HCT116 (cell line): ENCODE data around the gene CA5B. TPM values are rescaled to one million over a fixed set of nuclear protein-coding genes. Genes with fewer than 3 reads are reported as not detected.

Experiments
- total RNA-seq: library from RNA; stranded (reverse); gene quantifications from one replicate; pipeline ENCODE4 v1.2.1, GENCODE V29; 2021; ENCODE audit not compliant: unreplicated experiment

The CA5B gene
- total RNA-seq, 1 experiment from 2014 or later: 5.5 TPM

Other genes starting within 250 kb of the CA5B start
- 27.5 TPM for gene PIR, start 244.9 kb upstream of the CA5B start, total RNA-seq
- not detected for gene BMX, start 237.5 kb upstream of the CA5B start, total RNA-seq
- gene ACE2, start 137.3 kb upstream of the CA5B start, total RNA-seq: not detected
- 0.25 TPM for gene CLTRN, start 73.5 kb upstream of the CA5B start, total RNA-seq
- gene ZRSR2, start 52.2 kb downstream of the CA5B start, total RNA-seq: 4.6 TPM
- 19.9 TPM for gene AP1S2, start 116.5 kb downstream of the CA5B start, total RNA-seq